ENCODE measurements around the gene PITPNM1.
"Not testable (repeated sequence)": the region's sequence is repeated elsewhere in the genome, so short reads cannot be mapped to it uniquely, and the experiment has no call there.

Gene PITPNM1

DNA sequence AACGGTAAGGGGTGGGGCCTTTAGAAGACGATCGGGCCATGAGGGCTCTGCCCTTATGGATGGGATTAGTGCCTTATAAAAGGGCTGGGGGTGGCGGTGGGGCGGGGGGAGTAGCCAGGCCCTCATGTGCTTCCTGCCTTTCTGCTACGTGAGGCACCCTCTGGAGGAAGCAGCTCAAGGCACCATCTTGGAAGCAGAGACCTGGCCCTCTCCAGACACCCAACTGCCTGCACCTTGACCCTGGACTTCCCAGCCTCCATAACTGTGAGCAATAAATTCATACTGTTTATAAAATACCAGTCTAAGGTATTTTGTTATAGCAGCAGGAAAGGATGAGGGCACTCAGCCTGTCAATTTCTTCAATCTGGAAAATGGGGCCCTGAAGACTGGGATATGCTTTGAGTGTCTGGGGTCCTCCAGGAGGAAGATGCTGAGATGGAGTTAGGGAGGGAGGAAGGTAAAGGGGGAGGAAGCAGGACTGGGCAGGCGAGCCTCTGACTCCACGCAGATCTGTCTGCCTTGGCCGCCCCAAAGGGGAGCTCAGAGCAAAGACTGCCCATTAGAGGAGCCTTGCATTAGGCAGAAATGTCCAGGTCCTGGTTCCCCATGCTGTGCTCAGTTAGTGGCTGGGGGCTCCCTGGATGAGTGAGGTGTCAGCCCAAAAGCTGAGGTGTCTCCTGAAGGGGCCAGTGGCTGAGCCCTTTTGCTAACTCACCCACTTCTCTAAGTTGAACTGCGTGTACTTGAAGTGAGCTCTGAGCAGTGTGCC, 12.8 kb upstream of the PITPNM1 start:
- H3K27me3 ChIP-seq (ENCODE audit: insufficient read depth, poor library complexity, severe bottlenecking), result no peaks in the 10 kb centered on the region
- no peak overlapping the region for H3K4me3 ChIP-seq (replicated peaks; ENCODE audit: insufficient read depth, low read length)
- DNase-seq (ENCODE audit: low read depth in 1 of 2, low spot score in 1 of 2), result no peak
- TF ChIP-seq SPI1 (IDR thresholded peaks at IDR 0.05; ENCODE audit: borderline replicate concordance, low read depth) (no peak), GABPA (IDR thresholded peaks at IDR 0.05; ENCODE audit: low read depth) (no peak)
- no peak overlapping the region for H3K27ac ChIP-seq (replicated peaks)

DNA sequence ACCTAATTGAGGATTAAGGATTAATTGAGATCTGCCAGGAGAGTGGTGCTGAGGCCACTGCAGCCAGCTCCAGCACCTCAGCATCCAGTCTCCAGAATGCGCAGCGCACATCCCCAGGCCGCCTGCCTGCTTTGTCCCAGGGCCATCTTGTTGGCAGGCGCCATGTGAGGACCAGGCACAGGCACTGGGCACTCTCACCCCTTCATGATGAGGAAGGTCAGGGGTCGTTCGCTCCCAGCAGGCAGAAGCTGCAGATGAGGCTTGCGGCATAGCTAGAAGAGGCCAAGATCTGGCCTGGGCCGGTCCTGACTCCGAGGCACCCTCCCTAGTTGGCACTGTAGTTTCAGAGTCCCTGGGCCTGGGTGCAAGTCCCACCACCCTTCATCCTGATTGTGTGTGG, 11.6 kb upstream of the PITPNM1 start:
- DNase-seq (ENCODE audit: low read depth in 1 of 2, low spot score in 1 of 2), result no peak
- Histone ChIP-seq H3K4me3 (replicated peaks; ENCODE audit: insufficient read depth, low read length) (no peak overlapping the region), H3K27me3 (ENCODE audit: insufficient read depth, poor library complexity, severe bottlenecking) (no peaks in the 10 kb centered on the region), H3K27ac (replicated peaks) (no peak overlapping the region)
- TF ChIP-seq SPI1 (IDR thresholded peaks at IDR 0.05; ENCODE audit: borderline replicate concordance, low read depth) (no peak), GABPA (IDR thresholded peaks at IDR 0.05; ENCODE audit: low read depth) (no peak), POLR2AphosphoS5 (IDR thresholded peaks at IDR 0.05; ENCODE audit: low read depth) (no peak)
- TF ChIP-seq, protein P1, sequence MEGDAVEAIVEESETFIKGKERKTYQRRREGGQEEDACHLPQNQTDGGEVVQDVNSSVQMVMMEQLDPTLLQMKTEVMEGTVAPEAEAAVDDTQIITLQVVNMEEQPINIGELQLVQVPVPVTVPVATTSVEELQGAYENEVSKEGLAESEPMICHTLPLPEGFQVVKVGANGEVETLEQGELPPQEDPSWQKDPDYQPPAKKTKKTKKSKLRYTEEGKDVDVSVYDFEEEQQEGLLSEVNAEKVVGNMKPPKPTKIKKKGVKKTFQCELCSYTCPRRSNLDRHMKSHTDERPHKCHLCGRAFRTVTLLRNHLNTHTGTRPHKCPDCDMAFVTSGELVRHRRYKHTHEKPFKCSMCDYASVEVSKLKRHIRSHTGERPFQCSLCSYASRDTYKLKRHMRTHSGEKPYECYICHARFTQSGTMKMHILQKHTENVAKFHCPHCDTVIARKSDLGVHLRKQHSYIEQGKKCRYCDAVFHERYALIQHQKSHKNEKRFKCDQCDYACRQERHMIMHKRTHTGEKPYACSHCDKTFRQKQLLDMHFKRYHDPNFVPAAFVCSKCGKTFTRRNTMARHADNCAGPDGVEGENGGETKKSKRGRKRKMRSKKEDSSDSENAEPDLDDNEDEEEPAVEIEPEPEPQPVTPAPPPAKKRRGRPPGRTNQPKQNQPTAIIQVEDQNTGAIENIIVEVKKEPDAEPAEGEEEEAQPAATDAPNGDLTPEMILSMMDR (IDR thresholded peaks at IDR 0.05; ENCODE audit: insufficient read depth, low read length), result no peak
- TF ChIP-seq, protein P2, sequence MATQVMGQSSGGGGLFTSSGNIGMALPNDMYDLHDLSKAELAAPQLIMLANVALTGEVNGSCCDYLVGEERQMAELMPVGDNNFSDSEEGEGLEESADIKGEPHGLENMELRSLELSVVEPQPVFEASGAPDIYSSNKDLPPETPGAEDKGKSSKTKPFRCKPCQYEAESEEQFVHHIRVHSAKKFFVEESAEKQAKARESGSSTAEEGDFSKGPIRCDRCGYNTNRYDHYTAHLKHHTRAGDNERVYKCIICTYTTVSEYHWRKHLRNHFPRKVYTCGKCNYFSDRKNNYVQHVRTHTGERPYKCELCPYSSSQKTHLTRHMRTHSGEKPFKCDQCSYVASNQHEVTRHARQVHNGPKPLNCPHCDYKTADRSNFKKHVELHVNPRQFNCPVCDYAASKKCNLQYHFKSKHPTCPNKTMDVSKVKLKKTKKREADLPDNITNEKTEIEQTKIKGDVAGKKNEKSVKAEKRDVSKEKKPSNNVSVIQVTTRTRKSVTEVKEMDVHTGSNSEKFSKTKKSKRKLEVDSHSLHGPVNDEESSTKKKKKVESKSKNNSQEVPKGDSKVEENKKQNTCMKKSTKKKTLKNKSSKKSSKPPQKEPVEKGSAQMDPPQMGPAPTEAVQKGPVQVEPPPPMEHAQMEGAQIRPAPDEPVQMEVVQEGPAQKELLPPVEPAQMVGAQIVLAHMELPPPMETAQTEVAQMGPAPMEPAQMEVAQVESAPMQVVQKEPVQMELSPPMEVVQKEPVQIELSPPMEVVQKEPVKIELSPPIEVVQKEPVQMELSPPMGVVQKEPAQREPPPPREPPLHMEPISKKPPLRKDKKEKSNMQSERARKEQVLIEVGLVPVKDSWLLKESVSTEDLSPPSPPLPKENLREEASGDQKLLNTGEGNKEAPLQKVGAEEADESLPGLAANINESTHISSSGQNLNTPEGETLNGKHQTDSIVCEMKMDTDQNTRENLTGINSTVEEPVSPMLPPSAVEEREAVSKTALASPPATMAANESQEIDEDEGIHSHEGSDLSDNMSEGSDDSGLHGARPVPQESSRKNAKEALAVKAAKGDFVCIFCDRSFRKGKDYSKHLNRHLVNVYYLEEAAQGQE (IDR thresholded peaks at IDR 0.05; ENCODE audit: insufficient replicate concordance, low read depth), result no peak

DNA sequence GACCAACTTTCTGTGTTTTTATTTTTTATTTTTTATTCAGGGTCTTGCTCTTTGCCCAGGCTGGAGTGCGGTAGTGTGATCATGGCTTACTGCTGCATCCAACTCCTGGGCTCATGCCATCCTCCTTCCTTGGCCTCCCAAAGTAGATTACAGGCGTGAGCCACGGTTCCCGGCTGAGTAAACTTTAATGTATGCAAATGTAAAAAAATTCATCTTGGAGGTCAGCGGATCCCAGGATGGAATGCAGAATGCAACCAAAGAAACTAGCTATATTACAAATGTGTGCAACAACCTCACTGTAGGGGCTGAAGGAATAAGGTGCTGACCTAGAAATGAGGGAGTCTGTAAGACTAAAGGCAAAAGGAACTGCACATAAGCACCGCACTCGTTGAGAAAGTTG, 9.0 kb upstream of the PITPNM1 start:
- H3K27ac ChIP-seq (replicated peaks), result no peak overlapping the region
- H3K27me3 ChIP-seq (ENCODE audit: insufficient read depth, poor library complexity, severe bottlenecking), result no peaks in the 10 kb centered on the region
- no peak for DNase-seq (ENCODE audit: low read depth in 1 of 2, low spot score in 1 of 2)
- H3K4me3 ChIP-seq (replicated peaks; ENCODE audit: insufficient read depth, low read length), result no peak overlapping the region
- TF ChIP-seq GABPA (IDR thresholded peaks at IDR 0.05; ENCODE audit: low read depth) (no peak), POLR2AphosphoS5 (IDR thresholded peaks at IDR 0.05; ENCODE audit: low read depth) (no peak), SPI1 (IDR thresholded peaks at IDR 0.05; ENCODE audit: borderline replicate concordance, low read depth) (no peak)
- TF ChIP-seq, protein P2 (IDR thresholded peaks at IDR 0.05; ENCODE audit: insufficient replicate concordance, low read depth), result no peak
- TF ChIP-seq, protein P1 (IDR thresholded peaks at IDR 0.05; ENCODE audit: insufficient read depth, low read length), result no peak

DNA sequence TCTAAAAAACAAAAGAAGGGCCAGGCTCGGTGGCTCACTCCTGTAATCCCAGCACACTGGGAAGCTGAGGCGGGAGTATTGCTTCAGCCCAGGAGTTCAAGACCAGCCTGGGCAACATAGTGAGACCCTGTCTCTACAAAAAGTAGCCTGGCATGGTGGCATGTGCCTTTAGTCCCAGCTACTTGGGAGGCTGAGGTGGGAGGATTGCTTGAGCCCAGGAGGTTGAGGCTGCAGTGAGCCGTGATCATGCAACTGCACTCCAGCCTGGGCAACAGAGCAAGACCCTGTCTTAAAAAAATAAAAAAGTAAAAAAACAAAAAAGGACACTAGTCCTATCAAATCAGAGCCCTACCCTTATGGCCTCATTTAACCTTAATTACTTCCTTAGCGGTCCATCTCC, 6.4 kb upstream of the PITPNM1 start:
- not testable (repeated sequence) for DNase-seq (ENCODE audit: low read depth in 1 of 2, low spot score in 1 of 2); H3K27me3 ChIP-seq (ENCODE audit: insufficient read depth, poor library complexity, severe bottlenecking); H3K4me3 ChIP-seq (replicated peaks; ENCODE audit: insufficient read depth, low read length); H3K27ac ChIP-seq (replicated peaks)

DNA sequence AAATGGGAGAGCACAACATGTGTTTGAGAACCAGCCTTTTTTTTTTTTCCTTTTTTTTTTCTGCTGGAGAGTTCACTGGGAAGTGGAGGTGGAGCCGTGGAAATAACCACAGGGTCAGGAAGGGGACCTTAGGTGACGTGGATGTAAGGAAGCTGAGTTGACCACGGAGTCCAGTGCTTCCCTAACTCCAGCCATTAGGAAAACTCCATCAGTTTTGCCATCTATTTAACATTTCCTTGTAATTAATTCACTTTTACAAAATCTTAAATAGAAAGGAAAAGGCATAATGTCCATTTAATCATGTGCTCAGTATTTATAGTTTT, 4.8 kb upstream of the PITPNM1 start:
- TF ChIP-seq POLR2AphosphoS5 (IDR thresholded peaks at IDR 0.05; ENCODE audit: low read depth), result no peak
- TF ChIP-seq GABPA (IDR thresholded peaks at IDR 0.05; ENCODE audit: low read depth), result no peak
- TF ChIP-seq, protein P2 (IDR thresholded peaks at IDR 0.05; ENCODE audit: insufficient replicate concordance, low read depth), result no peak
- TF ChIP-seq SPI1 (IDR thresholded peaks at IDR 0.05; ENCODE audit: borderline replicate concordance, low read depth), result no peak
- TF ChIP-seq, protein P1 (IDR thresholded peaks at IDR 0.05; ENCODE audit: insufficient read depth, low read length), result no peak
- Histone ChIP-seq H3K4me3 (replicated peaks; ENCODE audit: insufficient read depth, low read length) (no peak overlapping the region), H3K27me3 (ENCODE audit: insufficient read depth, poor library complexity, severe bottlenecking) (no peaks in the 10 kb centered on the region), H3K27ac (replicated peaks) (no peak overlapping the region)
- no peak for DNase-seq (ENCODE audit: low read depth in 1 of 2, low spot score in 1 of 2)

All from HL-60 (cell line).